GOT3 (cell line): ENCODE results near the gene LGALS7.
"Not testable (repeated sequence)": the region's sequence is repeated elsewhere in the genome, so short reads cannot be mapped to it uniquely, and the experiment has no call there.

Experiments used
- DNase-seq: peaks from one replicate; lab custom pipeline; 2025; ENCODE audit warnings: mixed read lengths; lab: John Stamatoyannopoulos, UW

LGALS7 gene

DNA sequence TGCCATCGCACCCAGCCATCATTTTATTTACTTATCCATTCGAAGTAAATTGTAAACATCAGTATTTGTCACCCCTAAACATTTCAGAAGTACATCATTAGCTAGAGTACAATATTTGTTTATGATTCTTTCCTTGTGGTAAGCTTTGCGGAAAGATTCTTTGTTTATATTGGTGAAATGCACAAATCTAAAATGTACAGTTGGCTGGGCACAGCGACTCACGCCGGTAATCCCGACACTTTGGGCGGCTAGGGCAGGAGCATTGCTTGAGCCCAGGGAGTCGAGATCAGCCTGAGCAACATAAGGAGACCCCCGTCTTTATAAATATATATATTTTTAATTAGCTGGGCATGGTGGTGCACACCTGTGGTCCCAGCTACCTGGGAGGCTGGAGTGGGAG is 25.8 kb upstream of the LGALS7 start:
- no peak for DNase-seq

DNA sequence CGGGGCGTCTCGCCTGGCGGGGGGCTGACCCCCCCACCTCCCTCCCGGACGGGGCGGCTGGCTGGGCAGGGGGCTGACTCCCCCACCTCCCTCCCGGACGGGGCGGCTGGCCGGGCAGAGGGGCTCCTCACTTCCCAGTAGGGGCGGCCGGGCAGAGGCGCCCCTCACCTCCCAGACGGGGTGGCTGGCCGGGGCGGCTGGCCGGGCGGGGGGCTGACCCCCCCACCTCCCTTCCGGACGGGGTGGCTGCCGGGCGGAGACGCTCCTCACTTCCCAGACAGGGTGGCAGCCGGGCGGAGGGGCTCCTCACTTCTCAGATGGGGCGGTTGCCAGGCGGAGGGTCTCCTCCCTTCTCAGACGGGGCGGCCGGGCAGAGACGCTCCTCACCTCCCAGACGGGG is 24.5 kb upstream of the LGALS7 start:
- DNase-seq = not testable (repeated sequence)

DNA sequence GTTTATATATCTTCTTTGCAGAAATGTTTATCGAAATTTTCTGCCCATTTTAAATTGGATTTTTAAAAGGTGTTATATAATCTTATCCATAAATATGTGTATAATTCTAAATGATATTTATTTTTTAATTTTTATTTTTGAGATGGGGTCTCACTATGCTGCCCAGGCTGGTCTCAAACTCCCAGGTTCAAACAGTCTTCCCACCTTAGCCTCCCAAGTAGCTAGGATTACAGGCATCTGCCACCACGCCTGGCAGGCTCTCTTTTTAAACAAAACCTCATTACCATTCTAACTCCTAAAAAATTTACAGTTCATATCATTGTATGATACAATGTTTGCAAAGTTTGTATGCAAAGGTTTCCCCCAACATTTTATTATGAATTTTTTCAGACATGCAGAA is 22.8 kb upstream of the LGALS7 start:
- no peak for DNase-seq

DNA sequence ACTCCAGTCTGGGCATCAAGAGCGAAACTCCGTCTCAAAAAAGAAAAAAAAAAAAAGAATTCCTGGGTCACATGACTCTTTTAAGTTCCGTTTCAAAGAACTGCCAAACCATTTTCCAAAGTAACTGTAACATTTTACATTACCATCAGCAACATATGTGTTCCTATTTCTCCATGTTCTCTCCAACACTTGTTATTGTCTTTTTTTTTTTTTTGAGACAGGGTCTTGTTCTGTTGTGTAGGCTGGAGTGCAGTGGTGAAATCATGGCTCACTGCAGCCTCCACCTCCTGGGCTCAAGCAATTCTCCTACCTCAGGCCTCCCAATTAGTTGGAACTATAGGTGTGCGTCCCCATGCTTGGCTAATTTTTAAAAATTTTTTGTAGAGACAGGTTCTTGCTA is 22.2 kb upstream of the LGALS7 start:
- no peak for DNase-seq

DNA sequence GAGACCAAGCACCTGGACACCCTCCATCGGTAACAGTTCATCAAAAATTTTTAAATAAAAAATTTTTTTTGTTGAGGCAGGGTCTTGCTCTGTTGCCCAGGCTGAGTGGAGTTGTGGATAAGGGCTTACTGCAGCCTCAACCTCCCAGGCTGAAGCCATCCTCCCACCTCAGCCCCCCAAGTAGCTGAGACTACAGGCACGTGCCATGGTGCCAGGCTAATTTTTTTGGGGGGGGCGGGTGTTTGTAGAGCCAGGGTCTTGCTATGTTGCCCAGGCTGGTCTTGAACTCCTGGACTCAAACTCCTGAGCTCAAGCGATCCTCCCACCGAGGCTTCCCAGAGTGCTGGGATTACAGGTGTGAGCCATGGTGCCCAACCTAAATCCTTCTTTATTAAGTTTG is 20.4 kb upstream of the LGALS7 start:
- no peak for DNase-seq

DNA sequence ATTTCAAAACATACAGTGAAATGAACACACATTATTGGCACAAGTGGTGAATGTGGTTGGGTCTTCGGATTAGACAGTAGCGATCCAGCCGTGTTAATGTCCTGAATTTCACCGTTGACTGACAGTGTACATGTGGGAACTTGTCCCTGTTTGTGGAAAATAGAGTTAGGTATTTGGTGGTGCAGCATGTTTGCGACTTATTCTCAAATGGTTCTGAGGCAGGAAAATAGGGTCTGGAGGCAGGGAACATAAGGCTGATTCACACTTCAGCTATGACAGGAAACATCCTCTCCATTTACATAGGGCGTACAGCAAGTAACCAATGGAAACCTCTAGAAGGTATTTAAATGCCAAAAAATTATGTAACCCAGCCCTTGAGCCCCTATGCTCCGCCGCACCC is 19.9 kb upstream of the LGALS7 start:
- no peak for DNase-seq

DNA sequence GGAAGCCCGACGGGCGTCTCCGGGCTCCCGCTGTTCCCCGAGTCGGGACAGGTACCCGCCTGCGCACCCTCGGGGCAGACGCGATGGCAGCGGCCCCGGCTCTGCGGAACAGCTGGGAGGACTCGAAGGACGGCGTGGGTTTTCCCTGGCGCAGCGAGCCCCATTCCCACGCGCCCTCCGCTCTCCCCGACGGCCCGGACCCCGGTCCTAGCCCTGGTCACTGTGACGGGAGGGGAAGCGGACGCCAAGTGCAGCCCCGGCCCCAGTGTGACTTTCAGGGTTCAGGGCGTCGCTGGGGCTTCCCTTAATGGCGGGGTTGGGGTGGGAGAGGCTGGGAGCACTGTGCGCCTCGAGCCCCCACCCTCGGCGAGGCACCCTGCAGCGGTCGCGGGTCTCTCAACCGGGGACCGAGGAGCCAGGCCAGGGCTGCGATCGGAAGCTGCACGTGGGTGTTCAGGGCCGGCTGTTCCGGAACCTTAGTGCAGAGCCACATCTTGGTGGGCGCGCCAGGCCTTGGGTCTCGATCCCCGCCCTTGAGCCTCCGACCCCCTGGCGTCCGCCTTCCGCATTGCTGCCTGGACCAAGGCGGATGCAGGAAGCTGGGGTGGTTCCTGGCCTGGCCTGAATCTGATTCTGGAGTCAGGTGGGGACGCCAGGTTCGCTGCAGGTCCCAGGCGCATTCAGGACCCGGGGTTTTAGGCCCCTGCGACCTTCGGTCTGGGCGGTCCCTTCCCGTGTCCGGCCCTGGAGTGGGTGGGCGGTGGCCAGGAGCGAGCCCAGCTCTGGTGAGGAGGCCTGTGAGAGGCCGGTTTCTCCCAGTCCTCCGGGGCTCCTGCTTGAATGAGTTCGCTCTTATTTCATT is 19.2 kb upstream of the LGALS7 start:
- no peak for DNase-seq

DNA sequence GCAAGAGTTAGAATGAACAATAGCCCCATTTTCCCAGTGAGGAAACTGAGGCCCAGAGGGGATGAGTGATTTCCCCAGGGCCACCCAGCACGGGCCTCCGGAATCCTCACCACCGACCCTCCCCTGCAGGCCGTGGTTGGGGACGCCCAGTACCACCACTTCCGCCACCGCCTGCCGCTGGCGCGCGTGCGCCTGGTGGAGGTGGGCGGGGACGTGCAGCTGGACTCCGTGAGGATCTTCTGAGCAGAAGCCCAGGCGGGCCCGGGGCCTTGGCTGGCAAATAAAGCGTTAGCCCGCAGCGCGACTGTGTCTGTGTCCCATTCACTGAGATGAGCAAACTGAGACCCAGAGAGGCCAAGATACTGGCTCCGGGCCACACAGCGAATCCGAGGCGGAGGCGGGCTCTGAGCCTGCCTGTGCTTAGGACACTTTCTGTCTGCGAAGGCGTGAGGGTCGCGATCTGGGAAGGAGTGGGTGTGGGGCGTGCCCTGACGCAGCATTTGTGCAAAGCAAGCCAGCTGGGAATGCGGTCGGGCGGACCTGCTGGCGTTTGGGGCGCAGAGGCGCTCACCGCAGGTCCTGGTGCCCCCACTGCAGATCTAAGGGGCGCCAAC is 18.2 kb upstream of the LGALS7 start:
- DNase-seq = not testable (repeated sequence)

DNA sequence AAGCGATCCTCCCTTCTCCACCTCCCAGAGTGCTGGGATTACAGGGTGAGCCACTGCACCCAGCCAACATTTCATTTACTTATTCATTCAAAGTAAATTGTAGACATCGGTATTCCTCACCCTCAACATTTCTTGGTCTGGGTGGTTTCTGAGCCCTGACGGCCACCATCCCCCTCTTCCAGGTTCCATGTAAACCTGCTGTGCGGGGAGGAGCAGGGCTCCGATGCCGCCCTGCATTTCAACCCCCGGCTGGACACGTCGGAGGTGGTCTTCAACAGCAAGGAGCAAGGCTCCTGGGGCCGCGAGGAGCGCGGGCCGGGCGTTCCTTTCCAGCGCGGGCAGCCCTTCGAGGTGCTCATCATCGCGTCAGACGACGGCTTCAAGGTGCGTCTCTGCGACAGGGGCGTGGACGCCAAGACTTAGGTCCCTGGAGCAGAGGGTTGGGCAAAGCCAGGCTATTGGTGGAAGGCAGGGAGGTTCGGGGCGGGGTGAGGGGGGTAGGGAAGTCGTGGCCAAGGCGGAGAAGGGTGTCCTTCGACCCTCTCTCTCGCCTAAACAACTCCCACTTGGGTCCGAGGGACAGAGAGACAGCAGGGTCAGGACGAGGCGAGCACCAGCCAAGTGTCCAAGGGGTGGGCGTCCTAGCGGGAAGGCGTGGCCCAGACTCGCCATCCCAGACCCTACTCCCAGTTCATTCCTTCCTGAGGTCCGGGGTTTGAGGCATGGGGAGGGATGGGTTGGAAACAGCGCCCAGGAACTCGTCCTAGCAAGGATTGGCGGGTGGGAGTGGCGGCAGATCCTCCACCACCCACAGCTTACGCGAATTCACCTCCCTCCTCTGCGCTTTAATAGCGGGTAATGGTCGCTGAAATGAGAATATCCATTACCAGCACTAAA is 17.4 kb upstream of the LGALS7 start:
- not testable (repeated sequence) for DNase-seq

DNA sequence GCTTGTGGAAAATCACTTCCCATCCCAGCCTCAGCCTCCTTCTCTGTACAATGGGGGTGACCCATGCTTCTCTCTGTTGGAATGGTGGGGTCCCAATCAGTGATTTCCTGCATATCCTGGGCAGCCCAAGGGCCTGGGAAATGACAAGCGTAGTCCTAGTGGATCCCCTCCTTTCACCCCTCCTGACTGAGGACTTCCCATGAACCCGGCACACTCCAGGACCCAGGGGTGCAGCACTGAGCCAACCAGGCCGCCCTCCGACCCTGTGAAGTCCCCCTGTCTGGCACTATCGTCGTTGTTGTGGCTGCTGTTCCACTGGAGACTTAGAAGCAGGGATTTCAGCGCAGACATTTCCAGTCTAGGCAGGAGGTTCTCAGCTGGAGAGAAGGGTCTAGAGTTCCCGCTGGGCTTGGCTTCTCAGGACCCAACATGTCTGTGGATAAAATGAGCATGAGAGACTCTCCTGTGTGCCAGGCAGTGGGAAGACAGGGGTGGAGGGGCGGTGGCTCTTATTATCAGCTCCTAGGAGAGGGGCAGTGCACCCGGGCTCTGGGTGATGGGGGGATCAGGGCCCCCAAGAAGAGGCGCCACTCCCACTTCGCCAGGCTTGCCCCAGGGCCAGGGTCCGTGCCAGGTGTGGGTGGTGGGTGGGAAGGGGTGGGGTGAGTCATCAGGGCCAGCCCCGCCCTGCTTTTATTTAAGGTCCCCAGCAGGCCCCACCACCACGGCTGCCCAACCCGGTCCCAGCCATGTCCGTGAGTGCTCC is 15.3 kb upstream of the LGALS7 start, which contains the start of gene LGALS7B:
Gene LGALS7B (plus strand): TSS at position 723 of the 766 bp plus-strand sequence. CDS start 27 bp downstream, at position 750.
- DNase-seq = no peak

DNA sequence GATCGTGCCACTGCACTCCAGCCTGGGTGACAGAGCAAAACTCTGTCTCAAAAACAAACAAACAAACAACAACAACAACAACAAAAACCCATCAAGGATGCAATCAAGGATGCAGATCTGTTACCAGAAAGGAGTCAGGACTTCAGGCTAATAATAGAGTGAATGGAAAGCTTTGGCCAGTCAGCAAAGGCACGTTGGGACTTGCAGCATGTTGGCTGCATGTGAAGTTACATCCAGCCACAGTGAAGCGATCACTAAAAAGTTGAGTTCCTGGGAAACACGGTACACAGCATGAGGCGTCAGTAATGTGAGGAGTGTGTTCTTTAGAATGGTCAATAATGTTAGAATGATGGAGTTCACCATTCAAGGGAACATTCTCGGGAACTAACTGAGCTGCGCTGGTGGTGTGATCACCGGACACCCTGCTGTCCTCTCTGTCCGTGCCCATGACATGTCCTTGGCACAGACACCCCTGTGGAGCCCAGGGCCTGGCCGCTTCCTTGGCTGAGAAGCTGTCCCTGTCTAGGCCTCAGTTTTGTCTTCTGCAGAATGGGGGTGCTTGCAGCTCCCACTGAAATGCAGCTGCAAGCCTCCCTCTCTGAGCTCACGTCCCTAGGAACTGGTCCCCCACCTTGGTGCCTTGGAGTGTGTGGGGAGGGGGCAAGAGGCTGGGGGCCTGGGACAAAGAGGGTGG is 13.4 kb upstream of the LGALS7 start:
- no peak for DNase-seq

DNA sequence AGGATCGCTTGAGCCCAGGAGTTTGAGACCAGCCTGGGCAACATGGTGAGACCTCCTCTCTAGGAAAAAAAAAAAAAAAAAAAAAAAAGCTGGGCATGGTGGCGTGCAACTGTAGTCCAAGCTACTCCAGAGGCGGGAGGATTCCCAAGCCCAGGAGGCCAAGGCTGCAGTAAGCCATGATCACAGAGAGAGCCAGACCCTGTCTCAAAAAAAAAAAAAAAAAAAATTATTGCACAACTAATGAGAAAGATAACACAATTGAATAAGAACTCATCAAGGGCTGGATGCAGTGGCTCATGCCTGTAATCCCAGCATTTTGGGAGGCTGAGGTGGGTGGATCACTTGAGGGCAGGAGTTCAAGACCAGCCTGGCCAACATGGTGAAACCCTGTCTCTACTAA is 12.7 kb upstream of the LGALS7 start:
- not testable (repeated sequence) for DNase-seq

DNA sequence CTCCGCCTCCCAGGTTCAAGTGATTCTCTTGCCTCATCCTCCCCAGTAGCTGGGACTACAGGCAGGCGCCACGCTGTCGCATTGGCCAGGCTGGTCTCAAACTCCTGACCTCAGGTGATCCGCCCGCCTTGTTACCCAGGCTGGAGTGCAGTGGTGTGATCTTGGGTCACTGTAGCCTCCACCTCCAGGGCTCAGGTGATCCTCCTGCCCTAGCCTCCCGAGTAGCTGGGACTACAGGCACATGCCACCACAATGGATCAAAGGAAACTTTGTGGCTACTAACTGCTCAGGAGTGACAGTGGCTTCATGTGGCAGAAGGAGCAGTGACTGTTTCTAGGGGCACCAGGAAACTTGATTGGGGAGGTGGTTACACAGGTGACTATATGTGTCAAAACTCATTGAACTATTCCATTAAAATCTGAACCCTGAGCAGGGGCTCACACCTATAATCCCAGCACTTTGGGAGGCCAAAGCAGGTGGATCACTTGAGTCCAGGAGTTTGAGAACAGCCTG is 11.9 kb upstream of the LGALS7 start:
- DNase-seq = no peak

DNA sequence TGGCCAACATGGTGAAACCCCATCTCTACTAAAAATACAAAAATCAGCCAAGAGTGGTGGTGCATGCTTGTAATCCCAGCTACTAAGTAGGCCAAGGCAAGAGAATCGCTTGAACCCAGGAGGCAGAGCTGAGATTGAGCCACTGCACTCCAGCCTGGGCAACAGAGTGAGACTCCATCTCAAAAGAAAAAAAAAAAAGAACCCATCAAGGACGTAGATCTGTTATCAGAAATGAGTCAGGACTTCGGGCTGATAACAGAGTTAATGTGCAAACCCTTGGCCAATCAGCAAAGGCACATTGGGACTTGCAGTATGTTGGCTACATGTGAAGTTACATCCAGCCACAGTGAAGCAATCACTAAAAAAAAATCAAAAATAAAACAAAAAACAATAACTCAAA is 10.9 kb upstream of the LGALS7 start:
- DNase-seq = no peak

DNA sequence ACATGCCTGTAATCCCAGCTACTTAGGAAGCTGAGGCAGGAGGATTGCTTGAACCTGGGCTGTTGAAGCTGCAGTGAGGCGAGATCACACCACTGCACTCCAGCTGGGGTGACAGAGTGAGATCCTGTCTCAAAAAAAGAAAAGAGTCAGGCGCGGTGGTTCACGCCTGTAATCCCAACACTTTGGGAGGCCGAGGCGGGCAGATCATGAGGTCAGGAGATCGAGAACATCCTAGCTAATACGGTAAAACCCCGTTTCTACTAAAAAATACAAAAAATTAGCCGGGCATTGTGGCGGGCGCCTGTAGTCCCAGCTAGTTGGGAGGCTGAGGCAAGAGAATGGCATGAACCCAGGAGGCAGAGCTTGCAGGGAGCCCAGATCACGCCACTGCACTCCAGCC is 8.9 kb upstream of the LGALS7 start:
- not testable (repeated sequence) for DNase-seq

DNA sequence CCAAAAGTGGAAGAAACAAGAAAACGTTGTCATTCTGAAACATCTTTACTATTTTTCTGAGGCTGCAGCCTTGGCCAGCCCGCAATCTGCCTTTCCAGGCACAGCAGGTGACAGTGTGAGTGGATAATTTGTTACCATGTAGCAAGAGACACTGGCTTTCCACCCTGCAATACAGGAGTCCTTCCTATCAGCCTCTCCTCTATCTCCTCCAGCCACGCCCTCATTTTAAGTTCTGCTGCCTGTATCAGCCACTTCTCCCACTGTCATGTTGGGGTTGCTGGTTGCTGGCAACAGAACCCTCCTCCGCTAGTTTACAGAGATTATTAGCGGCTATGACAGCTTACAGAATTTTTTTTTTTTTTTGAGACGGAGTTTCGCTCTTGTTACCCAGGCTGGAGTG is 7.7 kb upstream of the LGALS7 start:
- no peak for DNase-seq

DNA sequence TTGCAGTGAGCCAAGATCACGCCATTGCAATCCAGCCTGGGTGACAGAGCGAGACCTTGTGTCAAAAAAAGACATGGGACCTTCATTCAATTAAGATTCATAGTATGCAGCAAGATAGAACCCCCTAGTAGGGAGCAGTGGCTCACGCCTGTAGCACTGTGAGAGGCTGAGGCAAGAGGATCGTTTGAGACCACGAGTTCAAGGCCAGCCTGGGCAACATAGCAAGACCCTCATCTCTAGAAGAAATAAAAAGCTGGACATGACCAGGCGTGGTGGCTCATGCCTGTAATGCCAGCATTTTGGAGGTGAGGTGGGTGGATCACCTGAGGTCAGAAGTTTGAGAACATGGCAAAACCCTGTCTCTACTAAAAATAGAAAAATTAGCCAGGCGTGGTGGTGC is 7.1 kb upstream of the LGALS7 start:
- no peak for DNase-seq

DNA sequence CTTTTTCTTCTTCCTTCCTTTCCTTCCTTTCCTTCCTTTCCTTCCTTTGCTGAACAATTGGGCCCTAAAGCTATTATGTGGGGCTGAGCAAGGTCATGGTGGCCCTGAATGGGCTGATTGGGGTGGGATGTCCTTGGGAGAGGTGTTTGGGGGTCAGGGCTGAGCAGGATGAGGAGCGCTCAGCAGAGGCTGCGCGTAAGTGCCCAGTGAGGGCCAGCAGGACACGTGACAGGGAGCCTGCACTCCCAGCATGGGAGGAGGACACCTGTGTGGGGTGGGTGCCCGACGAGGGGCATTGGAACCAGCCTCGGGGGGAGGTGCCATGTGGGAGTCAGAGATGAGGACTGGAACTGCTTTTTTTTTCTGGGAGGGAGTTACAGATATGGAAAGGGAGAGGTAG is 5.4 kb upstream of the LGALS7 start:
- DNase-seq = no peak

DNA sequence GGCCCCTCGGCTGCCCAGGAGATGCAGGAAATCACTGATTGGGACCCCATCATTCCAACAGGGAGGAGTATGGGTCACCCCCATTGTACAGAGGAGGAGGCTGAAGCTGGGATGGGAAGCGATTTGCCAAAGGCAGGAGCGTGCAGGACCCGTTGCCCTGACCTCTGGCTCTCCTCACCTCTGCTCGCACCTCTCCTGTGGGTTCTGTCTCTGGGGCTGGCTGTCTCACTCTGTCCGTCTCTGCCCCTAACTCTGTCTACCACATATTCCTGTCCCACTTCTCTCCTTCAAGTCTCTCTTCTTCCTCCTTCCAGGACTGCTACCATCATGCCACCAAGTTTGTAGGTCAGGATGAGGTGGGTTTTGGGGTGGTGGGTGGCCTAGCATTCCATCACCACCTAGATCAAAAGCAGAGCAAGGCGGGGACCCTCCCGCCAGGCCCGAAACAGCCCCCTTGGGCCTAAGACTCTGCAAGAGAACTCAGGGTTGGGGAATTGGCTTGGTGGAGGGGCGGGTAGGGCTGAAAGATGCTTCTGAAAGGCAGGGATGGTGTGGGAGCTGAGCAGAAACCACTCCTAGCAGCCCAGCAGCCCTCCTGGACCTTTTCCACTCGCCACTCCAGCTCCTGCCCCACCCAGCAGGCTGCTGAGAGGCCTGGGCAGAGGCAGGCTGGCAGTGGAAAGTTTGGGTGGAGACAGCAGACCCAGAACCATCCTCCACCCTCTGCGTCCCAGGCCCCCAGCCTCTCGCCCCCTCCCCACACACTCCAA is 1.0 kb upstream of the LGALS7 start:
- DNase-seq = no peak

DNA sequence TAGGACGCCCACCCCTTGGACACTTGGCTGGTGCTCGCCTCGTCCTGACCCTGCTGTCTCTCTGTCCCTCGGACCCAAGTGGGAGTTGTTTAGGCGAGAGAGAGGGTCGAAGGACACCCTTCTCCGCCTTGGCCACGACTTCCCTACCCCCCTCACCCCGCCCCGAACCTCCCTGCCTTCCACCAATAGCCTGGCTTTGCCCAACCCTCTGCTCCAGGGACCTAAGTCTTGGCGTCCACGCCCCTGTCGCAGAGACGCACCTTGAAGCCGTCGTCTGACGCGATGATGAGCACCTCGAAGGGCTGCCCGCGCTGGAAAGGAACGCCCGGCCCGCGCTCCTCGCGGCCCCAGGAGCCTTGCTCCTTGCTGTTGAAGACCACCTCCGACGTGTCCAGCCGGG is 1.7 kb downstream of the LGALS7 start:
- not testable (repeated sequence) for DNase-seq
